ENCODE results near the gene POLE. TPM values are rescaled to one million over a fixed set of nuclear protein-coding genes. Genes with fewer than 3 reads are reported as not detected.

POLE gene
- total RNA-seq, 1 experiment from 2014 or later: 96.1 TPM

DNA sequence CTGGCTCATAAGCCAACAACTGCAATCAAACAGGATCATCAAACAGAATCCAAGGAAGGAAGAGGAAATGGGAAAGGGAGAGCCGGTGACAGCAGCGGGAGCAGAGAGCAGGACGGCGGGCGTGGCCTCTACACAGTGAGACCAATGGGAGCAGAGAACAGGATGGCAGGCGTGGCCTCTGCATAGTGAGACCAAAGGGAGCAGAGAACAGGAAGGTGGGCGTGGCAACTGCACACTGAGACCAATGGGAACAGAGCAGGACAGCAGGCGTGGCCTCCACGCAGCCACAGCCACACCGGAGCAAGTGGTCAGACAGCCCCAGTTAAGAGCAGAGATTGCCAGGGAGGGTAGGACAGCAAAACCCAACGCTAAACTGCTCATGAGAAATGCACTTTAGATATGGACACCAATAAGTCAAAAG, 93.2 kb downstream of the POLE start:
- DNase-seq: peak; percentile 99
- no peak overlapping the region for H3K27ac ChIP-seq (ENCODE audit: low read length)

DNA sequence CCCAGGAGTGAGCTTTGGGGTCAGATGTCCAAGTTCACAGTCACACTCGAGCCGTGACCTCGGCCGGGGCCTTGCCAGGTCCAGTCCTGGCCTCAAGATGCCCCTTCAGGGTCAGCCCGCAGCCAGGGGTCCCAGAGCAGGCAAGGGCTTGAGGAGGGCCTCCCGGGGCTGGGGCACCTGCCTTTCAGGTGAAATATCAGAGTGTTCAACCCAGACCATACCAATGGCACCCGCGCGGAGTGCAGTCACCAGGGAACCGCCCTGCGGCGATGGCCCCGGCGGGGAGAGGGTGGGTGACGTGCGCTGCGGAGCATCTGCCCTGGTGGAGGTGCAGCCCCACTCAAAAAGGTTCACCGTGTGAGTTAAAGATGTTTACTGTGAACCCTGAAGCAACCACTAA, 93.6 kb downstream of the POLE start:
- peak overlapping the region; percentile 87 for H2AFZ ChIP-seq (ENCODE audit: low read length)

More for the DNA sequence above, 93.2 kb downstream of the POLE start:
- H3K36me3 ChIP-seq (ENCODE audit: low read depth, low read length): no peaks in the 10 kb centered on the region
- no peaks in the 10 kb centered on the region for H3K9me3 ChIP-seq (ENCODE audit: low read length)
- no peaks in the 10 kb centered on the region for H3F3A ChIP-seq (ENCODE audit: low read length, unreplicated experiment)
- ATAC-seq: peak; percentile 99
- H3K9ac ChIP-seq (ENCODE audit: low read length): no peak overlapping the region
- H3K27me3 ChIP-seq (ENCODE audit: low read length): no peaks in the 10 kb centered on the region
- peak overlapping the region; percentile 87 for H2AFZ ChIP-seq (ENCODE audit: low read length)
- H3K4me3 ChIP-seq (ENCODE audit: low read length): peak overlapping the region; percentile 60
- no peaks in the 10 kb centered on the region for H4K20me1 ChIP-seq (ENCODE audit: low read length)
- intact Hi-C loops (cut with micrococcal nuclease): loop anchor here (10.0 kb wide), 1 partner anchor 69 kb away; no protein-coding TSS in a partner anchor
- POLR2A ChIA-PET (ENCODE audit: unreplicated experiment): no interaction called here
- H3K9me2 ChIP-seq (replicated peaks; ENCODE audit: low read length): no peaks in the 10 kb centered on the region
- BruUV-seq (replicated peaks): no TSS peak
- no peaks in the 10 kb centered on the region for H3K79me2 ChIP-seq (ENCODE audit: low read length)
- TF ChIP-seq EZH2 (IDR thresholded peaks at IDR 0.05; ENCODE audit: low read length, unreplicated experiment) (no peak), EZH2phosphoT487 (IDR thresholded peaks at IDR 0.05; ENCODE audit: borderline replicate concordance, low read length) (no peak)
- TF ChIP-seq, protein P1, sequence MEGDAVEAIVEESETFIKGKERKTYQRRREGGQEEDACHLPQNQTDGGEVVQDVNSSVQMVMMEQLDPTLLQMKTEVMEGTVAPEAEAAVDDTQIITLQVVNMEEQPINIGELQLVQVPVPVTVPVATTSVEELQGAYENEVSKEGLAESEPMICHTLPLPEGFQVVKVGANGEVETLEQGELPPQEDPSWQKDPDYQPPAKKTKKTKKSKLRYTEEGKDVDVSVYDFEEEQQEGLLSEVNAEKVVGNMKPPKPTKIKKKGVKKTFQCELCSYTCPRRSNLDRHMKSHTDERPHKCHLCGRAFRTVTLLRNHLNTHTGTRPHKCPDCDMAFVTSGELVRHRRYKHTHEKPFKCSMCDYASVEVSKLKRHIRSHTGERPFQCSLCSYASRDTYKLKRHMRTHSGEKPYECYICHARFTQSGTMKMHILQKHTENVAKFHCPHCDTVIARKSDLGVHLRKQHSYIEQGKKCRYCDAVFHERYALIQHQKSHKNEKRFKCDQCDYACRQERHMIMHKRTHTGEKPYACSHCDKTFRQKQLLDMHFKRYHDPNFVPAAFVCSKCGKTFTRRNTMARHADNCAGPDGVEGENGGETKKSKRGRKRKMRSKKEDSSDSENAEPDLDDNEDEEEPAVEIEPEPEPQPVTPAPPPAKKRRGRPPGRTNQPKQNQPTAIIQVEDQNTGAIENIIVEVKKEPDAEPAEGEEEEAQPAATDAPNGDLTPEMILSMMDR (conservative IDR thresholded peaks at IDR 0.05; ENCODE audit: low read depth, low read length): no peak
- H3K4me2 ChIP-seq (ENCODE audit: low read length): peak overlapping the region; percentile 84
- peaks cover 10% of the 10 kb centered on the region for H3K4me1 ChIP-seq (ENCODE audit: insufficient read depth, low read length)
- CTCF ChIA-PET: no interaction called here

DNA sequence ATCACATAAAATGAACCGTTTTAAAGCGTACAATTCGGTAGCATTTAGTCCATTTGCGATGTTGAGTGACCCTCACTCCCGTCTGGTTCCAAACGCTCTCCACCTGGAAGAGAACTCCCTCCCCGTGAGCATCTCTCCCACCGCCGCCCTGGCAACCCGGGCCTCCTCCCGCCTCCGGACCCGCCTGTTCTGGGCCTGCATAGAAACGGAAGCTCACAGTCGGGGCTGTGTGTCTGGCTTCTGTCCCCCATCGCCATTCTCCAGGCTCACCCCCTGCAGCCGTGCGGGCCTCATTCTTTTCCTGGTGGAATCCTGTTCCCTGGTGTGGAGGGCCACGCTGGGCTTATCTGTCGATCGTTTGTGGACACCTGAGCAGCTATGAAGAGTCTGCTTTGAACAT, 94.1 kb downstream of the POLE start:
- TF ChIP-seq, protein P1 (conservative IDR thresholded peaks at IDR 0.05; ENCODE audit: low read depth, low read length): no peak
- no peak for TF ChIP-seq EZH2phosphoT487 (IDR thresholded peaks at IDR 0.05; ENCODE audit: borderline replicate concordance, low read length)
- no peak for TF ChIP-seq EZH2 (IDR thresholded peaks at IDR 0.05; ENCODE audit: low read length, unreplicated experiment)
- ChIA-PET POLR2A (ENCODE audit: unreplicated experiment) (interaction anchor here (0.6 kb wide), 1 partner anchor 20 kb away, joined by 3 read pairs; no protein-coding TSS in a partner anchor), CTCF (no interaction called here)

More for the DNA sequence above, 93.6 kb downstream of the POLE start:
- Histone ChIP-seq H3K27me3 (ENCODE audit: low read length) (no peaks in the 10 kb centered on the region), H3F3A (ENCODE audit: low read length, unreplicated experiment) (no peaks in the 10 kb centered on the region), H3K36me3 (ENCODE audit: low read depth, low read length) (no peaks in the 10 kb centered on the region), H4K20me1 (ENCODE audit: low read length) (no peaks in the 10 kb centered on the region), H3K79me2 (ENCODE audit: low read length) (no peaks in the 10 kb centered on the region), H3K4me3 (ENCODE audit: low read length) (peak overlapping the region; percentile 60), H3K9me3 (ENCODE audit: low read length) (no peaks in the 10 kb centered on the region), H3K4me2 (ENCODE audit: low read length) (peak overlapping the region; percentile 84), H3K4me1 (ENCODE audit: insufficient read depth, low read length) (peaks cover 10% of the 10 kb centered on the region), H3K9me2 (replicated peaks; ENCODE audit: low read length) (no peaks in the 10 kb centered on the region), H3K9ac (ENCODE audit: low read length) (no peak overlapping the region), H3K27ac (ENCODE audit: low read length) (no peak overlapping the region)
- DNase-seq (no peak), ATAC-seq (peak; percentile 5)
- intact Hi-C loops (cut with micrococcal nuclease): loop anchor here (10.0 kb wide), 1 partner anchor 69 kb away; no protein-coding TSS in a partner anchor
- BruUV-seq (replicated peaks): TSS peak; percentile 58
- no peak for TF ChIP-seq EZH2phosphoT487 (IDR thresholded peaks at IDR 0.05; ENCODE audit: borderline replicate concordance, low read length)
- no peak for TF ChIP-seq EZH2 (IDR thresholded peaks at IDR 0.05; ENCODE audit: low read length, unreplicated experiment)
- TF ChIP-seq, protein P1 (conservative IDR thresholded peaks at IDR 0.05; ENCODE audit: low read depth, low read length): no peak
- POLR2A ChIA-PET (ENCODE audit: unreplicated experiment): interaction anchor here (0.6 kb wide), 1 partner anchor 20 kb away, joined by 3 read pairs; no protein-coding TSS in a partner anchor
- CTCF ChIA-PET: no interaction called here

More for the DNA sequence above, 94.1 kb downstream of the POLE start:
- H3K27me3 ChIP-seq (ENCODE audit: low read length): no peaks in the 10 kb centered on the region
- no peaks in the 10 kb centered on the region for H3K9me3 ChIP-seq (ENCODE audit: low read length)
- no peak overlapping the region for H3K9ac ChIP-seq (ENCODE audit: low read length)
- H3K27ac ChIP-seq (ENCODE audit: low read length): no peak overlapping the region
- no peak overlapping the region for H3K4me3 ChIP-seq (ENCODE audit: low read length)
- no peaks in the 10 kb centered on the region for H3F3A ChIP-seq (ENCODE audit: low read length, unreplicated experiment)
- BruUV-seq (replicated peaks): no TSS peak
- intact Hi-C loops (cut with micrococcal nuclease): loop anchor here (10.0 kb wide), 1 partner anchor 68 kb away; no protein-coding TSS in a partner anchor
- peak overlapping the region; percentile 84 for H3K4me2 ChIP-seq (ENCODE audit: low read length)
- no peaks in the 10 kb centered on the region for H3K36me3 ChIP-seq (ENCODE audit: low read depth, low read length)
- H2AFZ ChIP-seq (ENCODE audit: low read length): no peak overlapping the region
- ATAC-seq (no peak), DNase-seq (no peak)
- H3K79me2 ChIP-seq (ENCODE audit: low read length): no peaks in the 10 kb centered on the region
- H3K4me1 ChIP-seq (ENCODE audit: insufficient read depth, low read length): peaks cover 10% of the 10 kb centered on the region
- no peaks in the 10 kb centered on the region for H4K20me1 ChIP-seq (ENCODE audit: low read length)
- H3K9me2 ChIP-seq (replicated peaks; ENCODE audit: low read length): no peaks in the 10 kb centered on the region
